SU-DHL-6 (cell line): ENCODE measurements around the gene RPL7A.

ENCODE experiments used
- EZH2phosphoT487 ChIP-seq: fragments of 200-600 bp; sonication (generic), shearing (Covaris generic); conservative IDR thresholded peaks from 2 replicates; pipeline ENCODE4 v1.6.1; 2018; ENCODE audit warnings: mild to moderate bottlenecking, antibody characterized with exemption, low read length, moderate library complexity, mixed read lengths
- TF ChIP-seq, protein P1 (sequence below): fragments of 200-600 bp; sonication (generic); IDR thresholded peaks from one replicate; pipeline ENCODE4 v1.5.1; 2017; ENCODE audit warnings: antibody characterized with exemption, mild to moderate bottlenecking, low read length, moderate library complexity; ENCODE audit not compliant: insufficient read depth, poor library complexity, severe bottlenecking

DNA sequence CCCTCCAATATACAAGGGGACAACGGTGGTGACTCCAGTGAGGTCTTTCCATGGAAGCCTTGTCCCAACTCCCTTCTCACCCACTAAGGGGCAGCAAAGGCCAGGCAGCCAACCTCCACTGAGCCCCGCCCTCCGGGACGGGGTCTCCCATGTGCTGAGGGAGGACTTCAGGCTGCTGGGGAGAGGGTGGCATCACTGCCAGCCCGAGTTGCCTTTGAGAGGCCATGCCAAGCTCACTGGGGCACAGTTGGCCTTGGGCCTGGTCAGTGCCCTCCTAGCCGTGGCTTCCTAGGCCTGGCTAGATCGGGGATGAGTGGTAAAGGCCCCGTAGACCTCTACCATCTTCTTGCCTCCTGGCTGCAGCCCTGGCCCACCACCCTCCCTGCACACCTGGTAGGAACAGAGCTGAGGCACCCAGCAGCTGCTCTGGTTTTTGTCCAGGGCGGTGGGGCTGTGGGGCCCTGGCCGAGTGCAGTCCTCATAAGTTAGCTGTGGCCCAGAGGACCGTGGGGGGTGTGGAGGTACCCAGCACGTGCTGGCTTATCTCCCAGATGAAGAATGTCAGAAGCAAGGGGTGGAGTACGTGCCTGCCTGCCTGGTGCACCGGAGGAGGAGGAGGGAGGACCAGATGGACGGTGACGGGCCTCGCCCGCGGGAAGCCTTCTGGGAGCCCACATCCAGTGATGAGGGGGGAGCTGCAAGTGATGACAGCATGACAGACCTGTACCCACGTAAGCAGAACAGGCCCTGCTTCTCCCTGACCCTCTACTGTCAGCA, 11.6 kb downstream of the RPL7A start:
- TF ChIP-seq, protein P1, sequence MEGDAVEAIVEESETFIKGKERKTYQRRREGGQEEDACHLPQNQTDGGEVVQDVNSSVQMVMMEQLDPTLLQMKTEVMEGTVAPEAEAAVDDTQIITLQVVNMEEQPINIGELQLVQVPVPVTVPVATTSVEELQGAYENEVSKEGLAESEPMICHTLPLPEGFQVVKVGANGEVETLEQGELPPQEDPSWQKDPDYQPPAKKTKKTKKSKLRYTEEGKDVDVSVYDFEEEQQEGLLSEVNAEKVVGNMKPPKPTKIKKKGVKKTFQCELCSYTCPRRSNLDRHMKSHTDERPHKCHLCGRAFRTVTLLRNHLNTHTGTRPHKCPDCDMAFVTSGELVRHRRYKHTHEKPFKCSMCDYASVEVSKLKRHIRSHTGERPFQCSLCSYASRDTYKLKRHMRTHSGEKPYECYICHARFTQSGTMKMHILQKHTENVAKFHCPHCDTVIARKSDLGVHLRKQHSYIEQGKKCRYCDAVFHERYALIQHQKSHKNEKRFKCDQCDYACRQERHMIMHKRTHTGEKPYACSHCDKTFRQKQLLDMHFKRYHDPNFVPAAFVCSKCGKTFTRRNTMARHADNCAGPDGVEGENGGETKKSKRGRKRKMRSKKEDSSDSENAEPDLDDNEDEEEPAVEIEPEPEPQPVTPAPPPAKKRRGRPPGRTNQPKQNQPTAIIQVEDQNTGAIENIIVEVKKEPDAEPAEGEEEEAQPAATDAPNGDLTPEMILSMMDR = no peak
- no peak for TF ChIP-seq EZH2phosphoT487
